Activated T-cell treated with anti-CD3 and anti-CD28 coated beads, Interleukin-2, amount 50 U/mL, for 72 hours (primary cell): ENCODE measurements around the gene WFIKKN1. TPM values are rescaled to one million over a fixed set of nuclear protein-coding genes. Genes with fewer than 3 reads are reported as not detected.
A peak's percentile ranks its signal among the peaks of the same experiment; 100 is the strongest.

ENCODE experiments used
- ATAC-seq, 2 donors: fragments of 150-1000 bp; cut with Tn5 transposase; replicated peaks in 1 of 2; 2 replicates each; pipeline ENCODE4 v1.10.0; 2021; ENCODE audit warnings: moderate library complexity in 2 of 2, mild to moderate bottlenecking in 1 of 2
- DNase-seq, 2 donors: peaks; one replicate each; pipeline ENCODE4 v3.0.0; 2021 to 2022; ENCODE audit warnings: mixed read lengths in 1 of 2
- H3K27ac Mint-ChIP-seq: one replicate; pipeline ENCODE4 v1.8.0; 2022; ENCODE audit warnings: mild to moderate bottlenecking, moderate library complexity, mixed read lengths
- H3K27me3 Mint-ChIP-seq: one replicate; pipeline ENCODE4 v1.8.0; 2022; ENCODE audit warnings: low read depth, mixed read lengths
- H3K36me3 Mint-ChIP-seq, 2 donors: one replicate each; pipeline ENCODE4 v1.8.0; 2022; ENCODE audit warnings: mixed read lengths in 2 of 2, mild to moderate bottlenecking in 1 of 2; ENCODE audit not compliant: insufficient read depth in 2 of 2
- H3K4me1 Mint-ChIP-seq: one replicate; pipeline ENCODE4 v1.8.0; 2022; ENCODE audit warnings: low read depth, mixed read lengths
- H3K4me3 Mint-ChIP-seq, 2 donors: one replicate each; pipeline ENCODE4 v1.8.0; 2022; ENCODE audit warnings: mild to moderate bottlenecking in 2 of 2, mixed read lengths in 2 of 2, moderate library complexity in 2 of 2
- H3K9me3 Mint-ChIP-seq, 2 donors: one replicate each; pipeline ENCODE4 v1.8.0; 2022; ENCODE audit warnings: mixed read lengths in 2 of 2
- total RNA-seq, 2 donors: library from RNA; stranded (reverse); gene quantifications; one replicate each; pipeline ENCODE4 v1.2.3, GENCODE V29; 2022

The WFIKKN1 gene
- total RNA-seq, 2 donors from 2014 or later = 0.49 to 0.72 TPM

- Mint-ChIP-seq H3K4me3 (no peak overlapping the region), H3K36me3 (no peaks in the 10 kb centered on the region), H3K27ac (no peak overlapping the region), H3K4me1 (peaks cover 6% of the 10 kb centered on the region), H3K27me3 (no peaks in the 10 kb centered on the region), H3K9me3 (no peaks in the 10 kb centered on the region)
- ATAC-seq (no peak), DNase-seq (no peak)
Measured at GRCh38 chr16:652454-653305, 21.9 kb downstream of the WFIKKN1 start.

GRCh38 chr16:654034-654433 is 23.2 kb downstream of the WFIKKN1 start:
- H3K4me3 Mint-ChIP-seq = no peak overlapping the region
- H3K9me3 Mint-ChIP-seq = no peaks in the 10 kb centered on the region
- H3K36me3 Mint-ChIP-seq = no peaks in the 10 kb centered on the region
- DNase-seq (no peak), ATAC-seq (no peak)
- H3K27me3 Mint-ChIP-seq = no peaks in the 10 kb centered on the region
- no peaks in the 10 kb centered on the region for H3K4me1 Mint-ChIP-seq
- no peak overlapping the region for H3K27ac Mint-ChIP-seq

- Mint-ChIP-seq H3K4me1 (peaks cover 5% of the 10 kb centered on the region), H3K27me3 (no peaks in the 10 kb centered on the region), H3K4me3 (no peak overlapping the region), H3K9me3 (no peaks in the 10 kb centered on the region), H3K36me3 (no peaks in the 10 kb centered on the region), H3K27ac (no peak overlapping the region)
- no peak for DNase-seq
- no peak for ATAC-seq
Measured at GRCh38 chr16:657487-657886, 26.7 kb downstream of the WFIKKN1 start.

- H3K27me3 Mint-ChIP-seq = no peaks in the 10 kb centered on the region
Measured at GRCh38 chr16:658679-659571, 28.1 kb downstream of the WFIKKN1 start.

GRCh38 chr16:659618-660017 is 28.8 kb downstream of the WFIKKN1 start:
- no peak overlapping the region for H3K4me3 Mint-ChIP-seq
- no peaks in the 10 kb centered on the region for H3K36me3 Mint-ChIP-seq
- H3K9me3 Mint-ChIP-seq = no peaks in the 10 kb centered on the region
- no peaks in the 10 kb centered on the region for H3K27me3 Mint-ChIP-seq
- peaks cover 5% of the 10 kb centered on the region for H3K4me1 Mint-ChIP-seq
- no peak for ATAC-seq
- H3K27ac Mint-ChIP-seq = no peak overlapping the region
- no peak for DNase-seq

More at GRCh38 chr16:658679-659571, 28.1 kb downstream of the WFIKKN1 start:
- H3K27ac Mint-ChIP-seq = no peak overlapping the region
- H3K4me1 Mint-ChIP-seq = peaks cover 5% of the 10 kb centered on the region
- H3K4me3 Mint-ChIP-seq = no peak overlapping the region
- DNase-seq (no peak), ATAC-seq (no peak)
- H3K9me3 Mint-ChIP-seq = no peaks in the 10 kb centered on the region
- H3K36me3 Mint-ChIP-seq = no peaks in the 10 kb centered on the region

- H3K9me3 Mint-ChIP-seq = no peaks in the 10 kb centered on the region
- peaks cover 5% of the 10 kb centered on the region for H3K4me1 Mint-ChIP-seq
- H3K4me3 Mint-ChIP-seq = no peak overlapping the region
- ATAC-seq (peak in 1 of 2 donors; percentile 8), DNase-seq (no peak)
- H3K27ac Mint-ChIP-seq = no peak overlapping the region
- H3K27me3 Mint-ChIP-seq = no peaks in the 10 kb centered on the region
- no peaks in the 10 kb centered on the region for H3K36me3 Mint-ChIP-seq
Measured at GRCh38 chr16:660132-660458, 29.3 kb downstream of the WFIKKN1 start.

- peak; percentile 75 to 82 for DNase-seq
- peak; percentile 78 to 83 for ATAC-seq
- H3K36me3 Mint-ChIP-seq = no peaks in the 10 kb centered on the region
- no peak overlapping the region for H3K27ac Mint-ChIP-seq
- H3K9me3 Mint-ChIP-seq = no peaks in the 10 kb centered on the region
- no peaks in the 10 kb centered on the region for H3K27me3 Mint-ChIP-seq
- no peak overlapping the region for H3K4me3 Mint-ChIP-seq
- peaks cover 5% of the 10 kb centered on the region for H3K4me1 Mint-ChIP-seq
Measured at GRCh38 chr16:660459-661183, 29.8 kb downstream of the WFIKKN1 start.

GRCh38 chr16:661184-661821 is 30.5 kb downstream of the WFIKKN1 start:
- peaks cover 5% of the 10 kb centered on the region for H3K4me1 Mint-ChIP-seq
- DNase-seq (no peak), ATAC-seq (peak in 1 of 2 donors; percentile 7)
- H3K27ac Mint-ChIP-seq = no peak overlapping the region
- no peaks in the 10 kb centered on the region for H3K9me3 Mint-ChIP-seq
- no peaks in the 10 kb centered on the region for H3K36me3 Mint-ChIP-seq
- no peak overlapping the region for H3K4me3 Mint-ChIP-seq
- no peaks in the 10 kb centered on the region for H3K27me3 Mint-ChIP-seq

GRCh38 chr16:662095-662494 is 31.3 kb downstream of the WFIKKN1 start:
- no peak overlapping the region for H3K27ac Mint-ChIP-seq
- no peak overlapping the region for H3K4me3 Mint-ChIP-seq
- no peaks in the 10 kb centered on the region for H3K27me3 Mint-ChIP-seq
- DNase-seq (no peak), ATAC-seq (no peak)
- no peaks in the 10 kb centered on the region for H3K9me3 Mint-ChIP-seq
- no peaks in the 10 kb centered on the region for H3K36me3 Mint-ChIP-seq
- peaks cover 5% of the 10 kb centered on the region for H3K4me1 Mint-ChIP-seq

- Mint-ChIP-seq H3K9me3 (no peaks in the 10 kb centered on the region), H3K4me1 (peaks cover 7% of the 10 kb centered on the region), H3K27me3 (no peaks in the 10 kb centered on the region), H3K27ac (no peak overlapping the region), H3K36me3 (no peaks in the 10 kb centered on the region), H3K4me3 (no peak overlapping the region)
- ATAC-seq (no peak), DNase-seq (no peak)
Measured at GRCh38 chr16:662597-662996, 31.8 kb downstream of the WFIKKN1 start.

GRCh38 chr16:666572-666971 is 35.8 kb downstream of the WFIKKN1 start:
- Mint-ChIP-seq H3K4me3 (no peak overlapping the region), H3K36me3 (peaks cover 0 to 2% of the 10 kb centered on the region in 2 donors), H3K27me3 (no peaks in the 10 kb centered on the region), H3K4me1 (peaks cover 9% of the 10 kb centered on the region), H3K27ac (no peak overlapping the region), H3K9me3 (no peaks in the 10 kb centered on the region)
- ATAC-seq (no peak), DNase-seq (no peak)

GRCh38 chr16:667113-667779 is 36.5 kb downstream of the WFIKKN1 start:
- Mint-ChIP-seq H3K4me1 (peaks cover 9% of the 10 kb centered on the region), H3K4me3 (peak overlapping the region; percentile 79 to 85), H3K27ac (peak overlapping the region; percentile 85), H3K36me3 (peaks cover 0 to 2% of the 10 kb centered on the region in 2 donors), H3K27me3 (no peaks in the 10 kb centered on the region), H3K9me3 (no peaks in the 10 kb centered on the region)
- DNase-seq (no peak), ATAC-seq (no peak)
